NCI-H345 treated with DMSO at 0.1 percent for 48 hours (cell line): Measurements from ENCODE around the gene CCT6A.
A peak's percentile ranks its signal among the peaks of the same experiment; 100 is the strongest.
"Not testable (repeated sequence)": the region's sequence is repeated elsewhere in the genome, so short reads cannot be mapped to it uniquely, and the experiment has no call there.

Experiments
- DNase-seq: peaks from one replicate; lab custom pipeline; 2025; ENCODE audit not compliant: unreplicated experiment; lab: John Stamatoyannopoulos, UW

Gene CCT6A

GRCh38 chr7:56051053-56051338 is 569 bp upstream of the CCT6A start:
- no peak for DNase-seq

DNA sequence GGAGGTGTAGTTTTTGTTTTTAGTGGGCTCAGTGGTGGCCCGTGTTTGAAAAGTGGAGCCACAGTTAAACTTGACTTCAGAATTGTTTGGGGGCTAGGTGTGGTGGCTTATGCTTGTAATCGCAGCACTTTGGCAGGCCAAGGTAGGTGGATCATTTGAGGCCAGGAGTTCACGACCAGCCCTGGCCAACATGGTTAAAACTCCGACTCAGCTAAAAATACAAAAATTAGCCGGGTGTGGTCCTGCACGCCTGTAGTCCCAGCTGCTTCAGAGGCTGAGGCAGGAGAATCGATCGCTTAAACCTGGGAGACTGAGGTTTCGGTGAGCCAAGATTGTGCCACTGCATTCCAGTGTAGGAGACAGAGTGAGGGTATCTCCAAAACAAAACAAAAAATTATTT is 1.8 kb downstream of the CCT6A start:
- DNase-seq = no peak

GRCh38 chr7:56053993-56054392 is 2.4 kb downstream of the CCT6A start:
- no peak for DNase-seq

DNA sequence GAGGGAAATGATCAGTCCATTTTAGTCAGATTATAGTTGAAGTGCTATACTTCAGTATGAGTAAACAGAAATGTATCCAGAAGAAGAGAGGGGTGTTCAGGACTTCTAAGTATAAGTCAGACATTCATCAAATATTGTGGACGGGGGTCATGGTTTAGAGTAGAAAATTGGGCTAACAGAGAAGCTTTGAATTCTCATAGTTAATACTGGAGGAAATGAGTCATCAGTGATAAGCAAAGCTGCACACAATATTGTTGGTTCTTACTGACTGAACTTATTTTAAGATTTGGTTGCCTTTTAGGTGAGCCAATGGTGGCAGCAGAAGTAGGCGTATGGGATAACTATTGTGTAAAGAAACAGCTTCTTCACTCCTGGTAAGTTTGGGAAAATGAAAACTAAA is 10.8 kb downstream of the CCT6A start:
- DNase-seq = no peak

DNA sequence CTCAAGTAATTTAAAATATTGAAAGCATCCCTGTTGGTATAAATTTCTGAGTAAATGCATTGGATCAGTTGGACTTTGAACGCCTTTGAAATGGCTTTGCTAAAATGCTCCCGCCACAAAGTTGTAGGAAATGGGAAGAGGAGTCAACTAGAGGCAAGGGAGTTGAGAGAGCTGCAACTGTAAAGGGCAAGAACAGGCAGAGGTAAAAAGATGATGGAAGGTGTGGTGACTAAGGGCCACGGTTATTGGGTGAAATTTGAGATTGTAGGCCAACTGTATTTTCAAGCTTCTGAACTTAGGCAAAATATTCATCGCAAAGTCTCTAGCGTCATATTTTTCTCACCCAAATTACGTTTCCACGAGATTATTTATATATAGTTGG is 11.9 kb downstream of the CCT6A start:
- DNase-seq = no peak

GRCh38 chr7:56063882-56064625 is 12.5 kb downstream of the CCT6A start, which contains the start of gene SUMF2:
Gene SUMF2 (plus strand): TSS chr7:56064286. CDS start chr7:56064312, 26 bp downstream.
- peak; percentile 81 for DNase-seq

GRCh38 chr7:56066376-56066775 is 14.8 kb downstream of the CCT6A start:
- DNase-seq = not testable (repeated sequence)

- DNase-seq = peak; percentile 42
These were observed 22.8 kb downstream of the CCT6A start for GRCh38 chr7:56074371-56074791.

GRCh38 chr7:56077681-56078080 is 26.1 kb downstream of the CCT6A start:
- DNase-seq = no peak

DNA sequence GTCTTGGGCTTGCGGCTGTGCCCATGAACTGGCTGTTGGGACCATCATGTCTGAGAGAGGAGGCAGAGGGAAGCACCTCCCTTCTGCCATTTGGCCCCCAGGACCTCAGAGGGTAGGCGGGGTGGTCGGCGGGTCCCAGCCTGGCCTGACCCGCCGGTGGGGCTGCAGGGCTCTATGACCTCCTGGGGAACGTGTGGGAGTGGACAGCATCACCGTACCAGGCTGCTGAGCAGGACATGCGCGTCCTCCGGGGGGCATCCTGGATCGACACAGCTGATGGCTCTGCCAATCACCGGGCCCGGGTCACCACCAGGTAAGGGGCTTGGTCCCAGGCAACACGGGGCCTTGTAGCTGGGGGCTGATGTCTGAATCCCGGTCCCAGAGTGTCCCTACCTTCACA is 26.6 kb downstream of the CCT6A start:
- no peak for DNase-seq

DNA sequence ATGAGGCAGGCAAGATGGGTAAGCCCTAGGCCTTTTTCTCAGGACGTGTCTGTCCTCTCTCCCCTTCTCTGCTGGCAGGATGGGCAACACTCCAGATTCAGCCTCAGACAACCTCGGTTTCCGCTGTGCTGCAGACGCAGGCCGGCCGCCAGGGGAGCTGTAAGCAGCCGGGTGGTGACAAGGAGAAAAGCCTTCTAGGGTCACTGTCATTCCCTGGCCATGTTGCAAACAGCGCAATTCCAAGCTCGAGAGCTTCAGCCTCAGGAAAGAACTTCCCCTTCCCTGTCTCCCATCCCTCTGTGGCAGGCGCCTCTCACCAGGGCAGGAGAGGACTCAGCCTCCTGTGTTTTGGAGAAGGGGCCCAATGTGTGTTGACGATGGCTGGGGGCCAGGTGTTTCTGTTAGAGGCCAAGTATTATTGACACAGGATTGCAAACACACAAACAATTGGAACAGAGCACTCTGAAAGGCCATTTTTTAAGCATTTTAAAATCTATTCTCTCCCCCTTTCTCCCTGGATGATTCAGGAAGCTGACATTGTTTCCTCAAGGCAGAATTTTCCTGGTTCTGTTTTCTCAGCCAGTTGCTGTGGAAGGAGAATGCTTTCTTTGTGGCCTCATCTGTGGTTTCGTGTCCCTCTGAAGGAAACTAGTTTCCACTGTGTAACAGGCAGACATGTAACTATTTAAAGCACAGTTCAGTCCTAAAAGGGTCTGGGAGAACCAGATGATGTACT is 28.1 kb downstream of the CCT6A start:
- DNase-seq = peak; percentile 82

GRCh38 chr7:56080726-56081435 is 29.3 kb downstream of the CCT6A start:
- DNase-seq = not testable (repeated sequence)

- DNase-seq = no peak
These were observed 30.2 kb downstream of the CCT6A start for GRCh38 chr7:56081626-56082340.

- DNase-seq = no peak
These were observed 31.7 kb downstream of the CCT6A start for GRCh38 chr7:56083150-56083785.

DNA sequence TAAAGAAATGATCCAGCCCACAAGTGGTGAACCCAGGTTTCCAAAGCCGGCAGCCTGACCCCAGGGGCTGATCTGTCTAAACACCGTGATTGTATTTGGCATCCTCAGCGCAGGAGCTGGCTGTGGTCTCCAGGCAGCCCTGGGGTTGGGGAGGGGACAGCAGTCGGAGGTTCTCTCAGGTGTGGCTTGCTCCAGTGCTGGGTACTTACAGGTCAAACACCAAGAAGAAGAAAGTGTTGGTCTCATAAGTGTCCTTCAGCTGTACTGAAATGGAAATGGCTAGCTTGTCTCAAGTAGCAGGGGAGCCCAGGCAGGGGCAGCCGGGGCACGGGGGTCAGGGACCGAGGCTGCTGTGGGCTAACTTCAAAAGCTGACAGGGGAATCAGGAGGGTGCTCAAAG is 35.2 kb downstream of the CCT6A start:
- no peak for DNase-seq

- DNase-seq = no peak
These were observed 35.9 kb downstream of the CCT6A start for GRCh38 chr7:56087445-56087844.

DNA sequence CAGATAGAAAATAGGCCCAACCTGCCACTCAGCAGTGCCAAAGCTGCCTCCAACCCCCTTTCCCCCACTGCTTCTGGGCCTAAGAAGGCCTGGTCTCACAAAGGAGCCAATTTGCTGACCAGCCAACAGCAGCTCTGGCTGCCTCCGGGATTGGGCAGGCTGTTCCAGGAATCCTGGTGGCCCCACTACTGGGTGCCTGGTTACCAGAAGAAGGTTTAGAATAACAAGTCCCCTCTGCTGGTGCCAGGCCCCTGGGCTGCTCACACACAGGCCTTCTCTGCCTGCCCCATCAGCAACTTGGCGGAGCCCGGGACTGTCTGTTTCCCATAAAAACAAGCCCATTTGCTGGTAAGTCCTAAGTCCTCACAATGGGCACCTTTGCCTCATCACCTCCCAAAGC is 40.0 kb downstream of the CCT6A start:
- no peak for DNase-seq

DNA sequence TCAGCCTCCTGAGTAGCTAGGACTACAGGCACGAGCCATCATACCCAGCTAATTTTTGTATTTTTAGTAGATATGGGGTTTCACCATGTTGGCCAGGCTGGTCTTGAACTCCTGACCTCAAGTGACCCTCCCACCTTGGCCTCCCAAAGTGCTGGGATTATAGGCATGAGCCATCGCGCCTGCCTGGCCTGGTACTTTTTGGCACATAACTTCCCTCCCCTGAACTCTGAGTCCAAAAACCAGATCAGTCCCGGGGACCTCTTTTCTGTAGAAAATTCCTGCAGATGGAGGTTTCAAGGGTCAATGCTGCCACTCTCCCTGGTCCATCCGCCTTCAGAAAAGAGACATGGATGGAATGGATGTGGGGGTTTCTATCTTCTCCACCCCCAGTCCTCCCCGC is 40.8 kb downstream of the CCT6A start:
- DNase-seq = not testable (repeated sequence)

- no peak for DNase-seq
These were observed 41.4 kb downstream of the CCT6A start, which contains the start of gene PHKG1 for GRCh38 chr7:56092789-56093531. Gene PHKG1 (minus strand): TSS chr7:56092952. CDS start chr7:56088941, 4,011 bp downstream.

DNA sequence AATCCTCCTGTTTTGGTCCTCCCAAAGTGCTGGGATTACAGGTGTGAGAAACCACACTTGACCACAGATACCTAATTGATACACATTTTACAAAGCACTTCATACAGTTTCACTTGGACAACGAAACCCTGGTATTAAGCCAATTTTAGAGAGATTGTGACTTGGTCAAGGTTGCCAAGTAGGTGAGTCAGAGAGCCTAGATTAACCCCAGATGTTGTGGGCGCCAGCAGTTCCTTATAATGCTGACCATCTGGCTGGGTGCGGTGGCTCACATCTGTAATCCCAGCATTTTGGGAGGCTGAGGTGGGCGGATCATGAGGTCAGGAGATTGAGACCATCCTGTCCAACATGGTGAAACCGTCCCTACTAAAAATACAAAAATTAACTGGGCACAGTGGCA is 46.1 kb downstream of the CCT6A start:
- no peak for DNase-seq
